ENCODE data around the gene SESN3.

The SESN3 gene

GRCh38 chr11:95156133-95156721 lies 74.8 kb downstream of the SESN3 start:
- TF ChIP-seq CTCF (IDR thresholded peaks at IDR 0.05; ENCODE audit: low read length): no peak
- no peak overlapping the region for H2AFZ ChIP-seq (ENCODE audit: low read length)
- no peak overlapping the region for H3K9ac ChIP-seq (ENCODE audit: low read length)
- no peak for DNase-seq
- H4K20me1 ChIP-seq (ENCODE audit: insufficient read depth, low read length): no peaks in the 10 kb centered on the region
- no peaks in the 10 kb centered on the region for H3K27me3 ChIP-seq (replicated peaks; ENCODE audit: insufficient read depth, low read length)
- peaks cover 10% of the 10 kb centered on the region for H3K4me1 ChIP-seq (ENCODE audit: low read length)
- no peak overlapping the region for H3K4me3 ChIP-seq (ENCODE audit: low read length)
- no peak overlapping the region for H3K4me2 ChIP-seq (ENCODE audit: low read depth, low read length)
- H3K9me3 ChIP-seq (replicated peaks; ENCODE audit: insufficient read depth, low read length): no peaks in the 10 kb centered on the region
- H3K27ac ChIP-seq (ENCODE audit: low read length): no peak overlapping the region
- no peaks in the 10 kb centered on the region for H3K36me3 ChIP-seq (replicated peaks; ENCODE audit: insufficient read depth, low read length)
- no peaks in the 10 kb centered on the region for H3K9me2 ChIP-seq (replicated peaks; ENCODE audit: insufficient read depth, low read length)
- peaks cover 7% of the 10 kb centered on the region; the same call in 1 of the 2 replicates for H3F3A ChIP-seq (ENCODE audit: insufficient read depth, low read length)
- no peaks in the 10 kb centered on the region for H3K79me2 ChIP-seq (ENCODE audit: low read length)

- H3F3A ChIP-seq (ENCODE audit: insufficient read depth, low read length): peaks cover 13% of the 10 kb centered on the region; the same call in 1 of the 2 replicates
- H3K4me2 ChIP-seq (ENCODE audit: low read depth, low read length): no peak overlapping the region
- no peaks in the 10 kb centered on the region for H3K9me2 ChIP-seq (replicated peaks; ENCODE audit: insufficient read depth, low read length)
- H2AFZ ChIP-seq (ENCODE audit: low read length): no peak overlapping the region
- H3K9ac ChIP-seq (ENCODE audit: low read length): no peak overlapping the region
- DNase-seq: no peak
- H3K79me2 ChIP-seq (ENCODE audit: low read length): no peaks in the 10 kb centered on the region
- H3K4me3 ChIP-seq (ENCODE audit: low read length): no peak overlapping the region
- no peaks in the 10 kb centered on the region for H4K20me1 ChIP-seq (ENCODE audit: insufficient read depth, low read length)
- no peak for TF ChIP-seq EZH2phosphoT487 (IDR thresholded peaks at IDR 0.05; ENCODE audit: low read length)
- TF ChIP-seq CTCF (IDR thresholded peaks at IDR 0.05; ENCODE audit: low read length): no peak
- TF ChIP-seq EZH2 (optimal IDR thresholded peaks at IDR 0.05; ENCODE audit: low read depth, low read length): no peak
- no peaks in the 10 kb centered on the region for H3K9me3 ChIP-seq (replicated peaks; ENCODE audit: insufficient read depth, low read length)
- H3K4me1 ChIP-seq (ENCODE audit: low read length): peaks cover 10% of the 10 kb centered on the region
- H3K36me3 ChIP-seq (replicated peaks; ENCODE audit: insufficient read depth, low read length): no peaks in the 10 kb centered on the region
- no peak overlapping the region for H3K27ac ChIP-seq (ENCODE audit: low read length)
- H3K27me3 ChIP-seq (replicated peaks; ENCODE audit: insufficient read depth, low read length): no peaks in the 10 kb centered on the region
Measured at GRCh38 chr11:95155385-95155784, 75.6 kb downstream of the SESN3 start.

GRCh38 chr11:95154514-95154913 lies 76.5 kb downstream of the SESN3 start:
- Histone ChIP-seq H4K20me1 (ENCODE audit: insufficient read depth, low read length) (no peaks in the 10 kb centered on the region), H3K36me3 (replicated peaks; ENCODE audit: insufficient read depth, low read length) (no peaks in the 10 kb centered on the region), H3K79me2 (ENCODE audit: low read length) (no peaks in the 10 kb centered on the region), H3K27ac (ENCODE audit: low read length) (no peak overlapping the region), H3K4me3 (ENCODE audit: low read length) (no peak overlapping the region), H3K9ac (ENCODE audit: low read length) (no peak overlapping the region), H3F3A (ENCODE audit: insufficient read depth, low read length) (peaks cover 13% of the 10 kb centered on the region; the same call in 1 of the 2 replicates), H3K4me1 (ENCODE audit: low read length) (peaks cover 10% of the 10 kb centered on the region), H3K4me2 (ENCODE audit: low read depth, low read length) (no peak overlapping the region), H3K9me3 (replicated peaks; ENCODE audit: insufficient read depth, low read length) (no peaks in the 10 kb centered on the region), H3K27me3 (replicated peaks; ENCODE audit: insufficient read depth, low read length) (no peaks in the 10 kb centered on the region), H3K9me2 (replicated peaks; ENCODE audit: insufficient read depth, low read length) (no peaks in the 10 kb centered on the region), H2AFZ (ENCODE audit: low read length) (no peak overlapping the region)
- TF ChIP-seq EZH2 (optimal IDR thresholded peaks at IDR 0.05; ENCODE audit: low read depth, low read length) (no peak), CTCF (IDR thresholded peaks at IDR 0.05; ENCODE audit: low read length) (peak; percentile 64)
- peak; percentile 64 for DNase-seq

All from MM.1S (cell line).